ENCODE data around the gene MCF2L2.

GRCh38 chr3:183350164-183350563 lies 78.3 kb downstream of the MCF2L2 start:
- TF ChIP-seq POLR2A (IDR thresholded peaks at IDR 0.05) (no peak), CTCF (IDR thresholded peaks at IDR 0.05) (no peak), EP300 (IDR thresholded peaks at IDR 0.05) (no peak)
